Effector memory CD8-positive, alpha-beta T cell (primary cell): ENCODE results near the gene F3.
"Not testable (repeated sequence)": the region's sequence is repeated elsewhere in the genome, so short reads cannot be mapped to it uniquely, and the experiment has no call there.

Experiments
- ATAC-seq: fragments of 150-1000 bp; cut with Tn5 transposase; replicated peaks from 2 replicates; pipeline ENCODE4 v1.10.0; 2021; ENCODE audit warnings: mild to moderate bottlenecking, moderate library complexity
- DNase-seq, 3 experiments: peaks; one replicate each; pipeline ENCODE4 v3.0.0; 2021
- H3K27ac Mint-ChIP-seq, 2 donors: one replicate each; pipeline ENCODE4 v1.8.0; 2022; ENCODE audit warnings: mild to moderate bottlenecking in 2 of 2, mixed read lengths in 2 of 2, moderate library complexity in 2 of 2
- H3K27me3 Mint-ChIP-seq, 2 donors: one replicate each; pipeline ENCODE4 v1.8.0; 2022; ENCODE audit warnings: mixed read lengths in 2 of 2
- H3K36me3 Mint-ChIP-seq: one replicate; pipeline ENCODE4 v1.8.0; 2022; ENCODE audit warnings: mild to moderate bottlenecking, moderate library complexity, mixed read lengths; ENCODE audit not compliant: insufficient read depth
- H3K4me1 Mint-ChIP-seq, 2 donors: one replicate each; pipeline ENCODE4 v1.8.0; 2022; ENCODE audit warnings: low read depth in 2 of 2, mixed read lengths in 2 of 2
- H3K4me3 Mint-ChIP-seq, 2 donors: one replicate each; pipeline ENCODE4 v1.8.0; 2022; ENCODE audit warnings: mild to moderate bottlenecking in 2 of 2, mixed read lengths in 2 of 2, moderate library complexity in 2 of 2
- H3K9me3 Mint-ChIP-seq, 2 donors: one replicate each; pipeline ENCODE4 v1.8.0; 2022; ENCODE audit warnings: mixed read lengths in 2 of 2

Gene F3

DNA sequence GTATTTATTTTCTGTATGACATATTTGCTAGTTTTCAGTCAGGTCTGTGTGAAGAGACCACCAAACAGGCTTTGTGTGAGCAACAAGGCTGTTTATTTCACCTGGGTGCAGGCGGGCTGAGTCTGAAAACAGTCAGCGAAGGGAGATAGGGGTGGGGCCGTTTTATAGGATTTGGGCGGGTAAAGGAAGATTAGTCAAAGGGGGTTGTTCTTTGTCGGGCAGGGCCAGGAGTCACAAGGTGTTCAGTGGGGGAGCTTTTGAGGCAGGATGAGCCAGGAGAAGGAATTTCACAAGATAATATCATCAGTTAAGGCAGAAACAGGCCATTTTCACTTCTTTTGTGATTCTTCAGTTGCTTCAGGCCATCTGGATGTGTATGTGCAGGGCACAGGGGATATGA is 24.9 kb upstream of the F3 start:
- not testable (repeated sequence) for H3K27me3 Mint-ChIP-seq, H3K27ac Mint-ChIP-seq, H3K4me3 Mint-ChIP-seq, H3K4me1 Mint-ChIP-seq, DNase-seq, ATAC-seq, H3K36me3 Mint-ChIP-seq, H3K9me3 Mint-ChIP-seq

DNA sequence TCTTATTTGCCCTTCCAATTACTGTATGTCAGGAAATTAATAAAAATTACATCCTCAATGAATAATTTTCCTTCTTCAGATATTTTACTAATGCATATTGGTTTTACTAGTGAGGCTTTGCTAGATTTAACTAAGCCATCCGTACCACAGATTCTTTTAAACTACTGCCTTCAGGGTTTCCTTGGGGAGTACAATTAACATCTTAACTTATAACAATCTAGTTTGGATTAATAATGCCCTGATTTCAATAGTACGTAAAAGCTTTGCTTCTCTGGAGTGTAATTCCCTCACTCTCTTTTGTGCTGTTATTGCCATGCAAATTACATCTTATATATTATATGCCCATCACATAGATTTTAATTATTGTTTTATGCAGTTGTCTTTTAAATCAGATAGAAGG is 24.3 kb upstream of the F3 start:
- Mint-ChIP-seq H3K9me3 (peaks cover 0 to 3% of the 10 kb centered on the region in 2 donors), H3K36me3 (no peaks in the 10 kb centered on the region), H3K27me3 (peaks cover 6 to 9% of the 10 kb centered on the region in 2 donors), H3K27ac (no peak overlapping the region), H3K4me1 (no peaks in the 10 kb centered on the region), H3K4me3 (no peak overlapping the region)
- DNase-seq (no peak), ATAC-seq (no peak)

DNA sequence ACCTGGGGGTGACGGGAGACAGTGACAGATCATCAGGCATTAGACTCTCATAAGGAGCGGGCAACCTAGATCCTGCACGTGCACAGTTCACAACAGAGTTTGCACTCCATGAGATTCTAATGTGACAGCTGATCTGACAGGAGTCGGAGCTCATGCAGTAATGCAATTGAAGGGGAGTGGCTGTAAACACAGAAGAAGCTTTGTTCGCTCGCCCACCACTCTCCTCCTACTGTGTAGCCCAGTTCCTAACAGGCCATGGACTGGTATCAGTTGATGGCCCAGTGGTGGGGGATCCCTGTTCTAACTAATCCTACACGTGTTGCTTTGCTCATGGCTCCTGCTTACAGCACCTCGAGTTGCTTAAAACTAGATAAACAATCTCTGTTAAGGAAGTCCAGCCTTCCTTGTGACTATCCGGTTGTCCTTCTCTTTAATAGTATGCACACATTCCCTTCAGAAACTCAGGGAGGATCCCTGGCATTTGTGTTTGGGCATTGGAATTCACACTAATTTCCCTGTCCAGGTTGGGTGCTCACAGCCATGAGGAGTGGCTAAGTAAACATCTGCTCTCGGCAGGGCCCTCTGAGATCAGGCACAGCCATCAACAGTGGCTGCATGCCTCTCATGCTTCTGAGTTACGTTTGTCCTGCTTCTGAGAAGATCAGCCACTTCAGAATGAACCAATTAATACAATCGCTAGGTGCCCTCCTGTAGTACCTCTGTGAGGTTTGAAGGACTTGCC is 21.1 kb upstream of the F3 start:
- no peak for ATAC-seq
- Mint-ChIP-seq H3K27me3 (peaks cover 6 to 9% of the 10 kb centered on the region in 2 donors), H3K4me1 (no peaks in the 10 kb centered on the region), H3K36me3 (no peaks in the 10 kb centered on the region), H3K27ac (no peak overlapping the region), H3K4me3 (no peak overlapping the region), H3K9me3 (peaks cover 0 to 3% of the 10 kb centered on the region in 2 donors)
- no peak for DNase-seq

DNA sequence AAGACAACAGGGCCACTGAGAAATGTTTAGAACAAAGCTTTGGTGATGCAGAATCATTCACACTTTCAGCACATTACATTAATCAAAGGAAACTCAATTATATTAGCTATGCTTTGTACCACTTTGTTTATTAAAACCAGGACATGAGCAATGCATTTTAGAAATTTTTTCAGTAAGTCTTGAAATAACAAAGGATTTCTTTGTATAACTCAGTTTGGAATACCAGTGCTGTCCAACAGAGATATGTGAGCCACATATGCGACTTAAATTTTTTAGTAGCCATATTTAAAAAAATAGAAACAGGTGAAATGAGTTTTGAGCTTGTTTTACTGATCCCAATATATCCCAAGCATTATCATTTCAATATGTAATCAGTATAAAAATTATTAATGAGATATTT is 18.8 kb upstream of the F3 start:
- H3K9me3 Mint-ChIP-seq: no peaks in the 10 kb centered on the region
- ATAC-seq (no peak), DNase-seq (no peak)
- H3K27me3 Mint-ChIP-seq: peaks cover 10 to 14% of the 10 kb centered on the region in 2 donors
- H3K27ac Mint-ChIP-seq: no peak overlapping the region
- H3K4me3 Mint-ChIP-seq: no peak overlapping the region
- no peaks in the 10 kb centered on the region for H3K36me3 Mint-ChIP-seq
- H3K4me1 Mint-ChIP-seq: no peaks in the 10 kb centered on the region

DNA sequence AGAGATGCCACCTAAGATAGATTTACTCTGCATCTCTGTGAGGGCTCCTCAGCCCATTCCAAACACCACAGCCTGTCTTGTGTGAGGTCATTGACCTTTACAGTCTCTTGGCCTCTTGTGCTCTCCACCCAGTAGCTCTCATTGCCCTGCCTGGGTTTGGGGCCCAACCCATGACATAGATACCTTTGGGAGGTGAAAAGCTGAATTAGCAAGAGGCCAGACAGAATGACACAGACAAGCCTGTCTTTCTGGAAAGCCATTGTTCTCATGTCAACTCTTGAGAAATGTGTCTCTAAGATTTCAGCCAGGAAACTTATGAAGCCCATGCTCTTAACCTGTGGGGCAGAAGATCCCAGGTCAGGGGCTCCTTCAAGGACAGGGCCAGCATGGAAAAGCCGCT is 18.4 kb upstream of the F3 start:
- H3K27me3 Mint-ChIP-seq: peaks cover 14 to 18% of the 10 kb centered on the region in 2 donors
- ATAC-seq: no peak
- no peaks in the 10 kb centered on the region for H3K4me1 Mint-ChIP-seq
- DNase-seq: no peak
- no peak overlapping the region for H3K4me3 Mint-ChIP-seq
- no peaks in the 10 kb centered on the region for H3K36me3 Mint-ChIP-seq
- no peaks in the 10 kb centered on the region for H3K9me3 Mint-ChIP-seq
- no peak overlapping the region for H3K27ac Mint-ChIP-seq

DNA sequence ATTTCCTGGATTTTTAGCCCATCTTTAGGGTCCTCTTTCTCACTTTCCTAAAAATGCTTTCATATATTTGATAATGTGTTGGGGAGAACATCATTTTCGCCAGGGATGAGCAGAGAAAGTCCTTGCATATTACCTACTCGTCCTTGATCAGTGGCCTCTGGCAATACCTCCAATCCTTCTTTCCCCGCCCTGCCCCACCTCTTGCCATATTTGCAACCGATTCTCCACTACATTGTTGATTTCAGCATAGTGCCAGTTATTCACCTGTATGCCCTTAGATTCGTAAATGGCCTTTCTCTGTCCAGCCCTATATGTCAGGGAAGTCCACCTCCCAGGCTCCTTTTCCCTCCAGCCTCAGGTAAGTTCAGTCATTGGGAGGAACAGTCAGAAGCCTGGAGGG is 13.5 kb upstream of the F3 start:
- Mint-ChIP-seq H3K4me3 (no peak overlapping the region), H3K27me3 (peaks cover 30 to 38% of the 10 kb centered on the region in 2 donors), H3K27ac (no peak overlapping the region), H3K9me3 (no peaks in the 10 kb centered on the region), H3K36me3 (no peaks in the 10 kb centered on the region), H3K4me1 (no peaks in the 10 kb centered on the region)
- DNase-seq (no peak), ATAC-seq (no peak)

DNA sequence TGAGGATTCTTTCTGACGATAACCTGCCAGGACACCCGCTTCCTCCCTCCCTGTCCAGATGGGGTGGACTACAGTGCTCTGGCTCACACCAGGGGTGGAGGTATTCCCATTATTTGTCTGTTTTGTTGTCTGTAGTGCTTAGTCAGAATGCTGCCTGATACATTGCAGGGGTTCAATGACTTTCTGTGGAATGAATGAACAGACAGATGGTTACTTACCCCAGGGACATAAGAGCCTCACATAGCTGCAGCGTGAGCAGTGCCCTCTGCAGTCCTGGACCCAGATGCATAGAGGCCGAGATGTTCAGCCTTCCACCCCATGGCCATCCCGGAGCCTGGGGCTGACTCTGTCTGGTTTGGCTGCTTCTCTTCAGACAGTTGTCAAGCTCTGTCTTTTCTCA is 13.0 kb upstream of the F3 start:
- Mint-ChIP-seq H3K4me3 (no peak overlapping the region), H3K4me1 (no peaks in the 10 kb centered on the region)
- no peak for ATAC-seq

DNA sequence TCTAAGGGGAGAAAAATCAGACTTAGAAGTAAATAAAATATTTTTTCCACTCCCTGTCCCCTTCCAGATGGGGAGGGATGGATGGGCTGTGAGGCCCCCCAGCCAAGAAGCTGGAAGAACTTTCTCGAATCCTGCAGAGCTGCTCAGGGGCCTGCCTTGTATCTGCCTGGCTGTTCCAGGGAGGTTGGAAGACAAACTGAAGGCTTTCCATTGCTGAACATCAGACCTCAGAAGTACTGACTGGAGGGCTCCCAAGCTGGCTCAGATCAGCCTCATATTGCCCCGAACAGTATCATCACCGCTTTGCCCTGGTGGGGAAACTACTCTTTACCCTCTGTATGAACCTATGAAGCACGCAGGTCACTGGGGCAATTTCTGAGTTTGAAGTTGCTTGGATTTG is 12.4 kb upstream of the F3 start:
- H3K36me3 Mint-ChIP-seq: no peaks in the 10 kb centered on the region
- H3K27ac Mint-ChIP-seq: no peak overlapping the region
- ATAC-seq: no peak
- no peaks in the 10 kb centered on the region for H3K4me1 Mint-ChIP-seq
- no peaks in the 10 kb centered on the region for H3K9me3 Mint-ChIP-seq
- no peak overlapping the region for H3K4me3 Mint-ChIP-seq
- no peak for DNase-seq
- peaks cover 33 to 46% of the 10 kb centered on the region in 2 donors for H3K27me3 Mint-ChIP-seq

More for the DNA sequence above, 13.0 kb upstream of the F3 start:
- Mint-ChIP-seq H3K9me3 (no peaks in the 10 kb centered on the region), H3K36me3 (no peaks in the 10 kb centered on the region), H3K27ac (no peak overlapping the region), H3K27me3 (peaks cover 33 to 43% of the 10 kb centered on the region in 2 donors)
- DNase-seq: no peak

DNA sequence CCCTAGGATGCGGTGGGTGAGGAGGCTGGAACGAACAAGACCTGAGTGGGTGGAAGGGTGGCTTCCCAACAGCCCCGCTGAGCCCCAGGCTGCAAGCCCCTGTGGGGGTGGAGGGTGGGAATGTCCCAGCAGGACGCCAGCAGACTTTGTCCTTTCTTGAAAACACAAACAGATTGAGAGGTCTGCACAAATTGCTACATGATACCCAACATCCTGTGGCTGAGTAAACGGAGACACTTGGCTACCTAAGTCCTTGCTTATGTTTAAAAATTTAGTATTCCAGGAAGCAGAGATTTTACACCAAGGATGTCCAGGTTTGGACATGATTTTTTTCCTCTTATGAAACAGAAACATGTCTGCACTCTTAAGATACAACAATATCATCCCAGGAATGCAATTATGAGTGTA is 11.8 kb upstream of the F3 start:
- no peak for ATAC-seq
- DNase-seq: no peak
- peaks cover 33 to 48% of the 10 kb centered on the region in 2 donors for H3K27me3 Mint-ChIP-seq
- H3K36me3 Mint-ChIP-seq: no peaks in the 10 kb centered on the region
- no peaks in the 10 kb centered on the region for H3K9me3 Mint-ChIP-seq
- H3K4me1 Mint-ChIP-seq: no peaks in the 10 kb centered on the region
- no peak overlapping the region for H3K27ac Mint-ChIP-seq
- H3K4me3 Mint-ChIP-seq: no peak overlapping the region

DNA sequence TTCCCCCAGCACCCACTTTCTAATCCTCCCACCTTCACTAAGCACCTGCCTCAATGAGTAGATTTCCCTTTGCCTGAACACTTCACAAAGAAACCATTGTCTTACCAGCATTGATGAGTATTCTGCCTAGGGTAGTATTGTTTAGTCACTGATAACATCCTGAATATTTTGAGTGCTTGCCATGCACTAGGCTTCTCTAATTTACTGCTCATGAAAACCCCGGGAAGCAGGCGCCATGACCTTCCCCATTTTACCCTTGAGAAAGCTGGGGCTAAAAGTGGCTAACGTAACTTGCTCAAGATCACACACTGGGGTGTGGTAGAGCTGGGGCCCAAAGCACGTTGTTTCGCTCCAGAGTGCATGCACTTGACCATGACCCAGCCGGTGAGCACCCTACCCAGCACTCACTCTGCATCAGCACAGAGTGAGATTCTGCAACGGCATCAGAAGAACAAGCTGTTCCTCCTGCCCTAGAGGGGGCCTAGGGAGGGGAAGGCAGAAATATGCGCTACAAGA is 10.6 kb upstream of the F3 start:
- ATAC-seq (no peak), DNase-seq (no peak)
- H3K9me3 Mint-ChIP-seq: no peaks in the 10 kb centered on the region
- H3K27me3 Mint-ChIP-seq: peaks cover 38 to 60% of the 10 kb centered on the region in 2 donors
- no peaks in the 10 kb centered on the region for H3K4me1 Mint-ChIP-seq
- no peak overlapping the region for H3K27ac Mint-ChIP-seq
- H3K36me3 Mint-ChIP-seq: no peaks in the 10 kb centered on the region
- H3K4me3 Mint-ChIP-seq: no peak overlapping the region

DNA sequence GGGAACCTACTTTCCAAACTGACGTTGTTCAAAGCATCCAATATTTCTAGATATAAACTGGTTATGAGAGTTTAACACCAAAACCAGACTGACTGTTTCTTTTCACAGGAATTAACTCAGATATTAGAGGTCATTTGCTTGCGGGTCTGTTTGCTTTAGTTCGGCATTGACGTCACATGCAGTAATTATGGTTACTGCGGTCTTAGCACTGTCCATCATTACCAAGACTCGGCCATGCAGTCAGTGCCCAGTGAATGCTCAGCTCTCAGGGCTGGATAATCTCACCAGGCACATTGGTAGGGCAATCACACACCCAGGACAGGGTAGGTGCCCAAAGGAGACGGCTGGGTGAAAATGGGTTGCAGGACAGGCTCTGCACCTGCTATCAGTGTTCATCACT is 9.9 kb upstream of the F3 start:
- H3K4me1 Mint-ChIP-seq: no peaks in the 10 kb centered on the region
- H3K27me3 Mint-ChIP-seq: peaks cover 45 to 67% of the 10 kb centered on the region in 2 donors
- no peak for DNase-seq
- no peak for ATAC-seq
- H3K4me3 Mint-ChIP-seq: no peak overlapping the region
- no peaks in the 10 kb centered on the region for H3K36me3 Mint-ChIP-seq
- H3K9me3 Mint-ChIP-seq: no peaks in the 10 kb centered on the region
- no peak overlapping the region for H3K27ac Mint-ChIP-seq

DNA sequence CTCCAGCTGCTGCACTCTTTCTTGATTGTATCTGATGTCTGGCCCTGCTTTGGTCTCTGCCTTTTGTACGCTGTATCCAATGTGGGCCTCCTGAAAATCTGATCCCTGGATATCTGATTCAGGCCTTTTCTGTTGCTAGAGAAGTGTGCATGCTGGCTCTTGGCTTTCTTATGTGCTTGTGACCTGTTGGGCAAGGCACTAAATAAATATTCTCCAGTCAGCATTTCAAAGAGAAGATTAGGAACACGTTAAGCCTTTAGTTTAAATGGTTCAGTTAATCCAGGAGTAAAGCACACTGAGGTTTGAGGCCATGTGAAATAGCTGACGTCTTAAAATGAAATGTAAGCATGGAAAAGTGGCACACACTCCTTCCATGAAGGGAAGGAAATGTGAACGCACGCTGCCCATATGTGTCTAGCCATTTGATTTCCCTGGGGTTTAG is 9.3 kb upstream of the F3 start:
- Mint-ChIP-seq H3K27me3 (peaks cover 51 to 73% of the 10 kb centered on the region in 2 donors), H3K4me3 (no peak overlapping the region), H3K36me3 (no peaks in the 10 kb centered on the region), H3K27ac (no peak overlapping the region), H3K9me3 (no peaks in the 10 kb centered on the region), H3K4me1 (no peaks in the 10 kb centered on the region)
- DNase-seq: no peak
- ATAC-seq: no peak

DNA sequence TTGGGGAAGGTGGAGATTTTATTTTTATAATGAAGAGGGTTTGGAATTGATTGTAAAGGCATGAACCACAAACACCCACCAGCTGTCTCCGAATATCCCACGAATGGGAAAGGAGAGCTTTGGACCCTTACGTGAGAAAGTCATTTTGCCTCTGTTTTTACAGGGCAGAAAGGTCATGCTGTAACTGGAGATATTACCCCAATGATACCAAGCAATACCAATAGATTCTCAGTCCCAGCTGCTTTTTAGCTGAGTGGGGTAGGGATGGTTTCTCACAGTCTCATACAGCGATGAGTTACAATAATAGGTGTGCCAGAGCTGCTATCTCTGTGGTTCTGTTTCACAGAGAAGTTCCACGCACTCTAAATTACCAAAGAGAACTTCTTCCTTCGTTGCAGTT is 8.8 kb upstream of the F3 start:
- Mint-ChIP-seq H3K36me3 (no peaks in the 10 kb centered on the region), H3K4me3 (no peak overlapping the region), H3K27ac (no peak overlapping the region), H3K9me3 (no peaks in the 10 kb centered on the region), H3K4me1 (no peaks in the 10 kb centered on the region), H3K27me3 (peaks cover 50 to 70% of the 10 kb centered on the region in 2 donors)
- DNase-seq (no peak), ATAC-seq (no peak)

DNA sequence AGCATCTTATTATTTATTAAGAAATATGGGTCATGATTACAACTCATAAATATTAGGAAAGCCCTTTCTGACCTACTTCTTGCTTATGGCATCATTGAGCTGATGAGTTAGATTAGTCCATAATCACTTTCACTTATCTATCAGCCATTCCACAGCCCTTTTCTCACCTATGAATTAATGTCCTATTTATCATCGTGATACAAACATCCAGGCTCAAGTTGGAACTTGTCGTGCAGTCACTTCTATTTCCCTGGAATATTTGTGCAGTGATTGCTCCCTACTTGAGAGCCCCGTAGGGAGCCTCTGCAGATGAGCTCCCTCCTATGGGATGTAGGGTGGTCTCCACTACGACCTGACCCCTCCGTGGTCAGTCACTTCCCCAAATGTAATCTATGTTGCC is 8.1 kb upstream of the F3 start:
- no peak overlapping the region for H3K4me3 Mint-ChIP-seq
- no peaks in the 10 kb centered on the region for H3K9me3 Mint-ChIP-seq
- DNase-seq (no peak), ATAC-seq (no peak)
- H3K27ac Mint-ChIP-seq: no peak overlapping the region
- H3K4me1 Mint-ChIP-seq: no peaks in the 10 kb centered on the region
- peaks cover 47 to 67% of the 10 kb centered on the region in 2 donors for H3K27me3 Mint-ChIP-seq
- no peaks in the 10 kb centered on the region for H3K36me3 Mint-ChIP-seq
